Lower lobe of right lung (tissue), 2 donors: ENCODE results near the gene CERS3. TPM values are rescaled to one million over a fixed set of nuclear protein-coding genes. Genes with fewer than 3 reads are reported as not detected.

Experiments
- ATAC-seq, 2 donors: fragments of 200-7000 bp; cut with Tn5 transposase; one replicate each; pipeline ENCODE4 v1.9.1; 2020 to 2022; ENCODE audit warnings: mild to moderate bottlenecking in 2 of 2, moderate library complexity in 2 of 2
- DNase-seq: peaks from one replicate; pipeline ENCODE4 v3.0.0-alpha.2; 2020
- H3K27ac ChIP-seq: fragments of 200-600 bp; one replicate; pipeline ENCODE4 v1.8.0; 2022
- H3K27me3 ChIP-seq: fragments of 200-600 bp; one replicate; pipeline ENCODE4 v1.8.0; 2022; ENCODE audit warnings: low read depth
- H3K36me3 ChIP-seq: fragments of 200-600 bp; one replicate; pipeline ENCODE4 v1.8.0; 2022; ENCODE audit warnings: mild to moderate bottlenecking
- H3K4me1 ChIP-seq: fragments of 200-600 bp; one replicate; pipeline ENCODE4 v1.8.0; 2022
- H3K4me3 ChIP-seq: fragments of 200-600 bp; one replicate; pipeline ENCODE4 v1.8.0; 2022; ENCODE audit warnings: mild to moderate bottlenecking
- H3K9me3 ChIP-seq: fragments of 200-600 bp; one replicate; pipeline ENCODE4 v1.8.0; 2022
- CTCF ChIP-seq: fragments of 200-600 bp; IDR thresholded peaks from one replicate; pipeline ENCODE4 v1.8.0; 2022; ENCODE audit warnings: antibody characterized with exemption, mild to moderate bottlenecking
- intact Hi-C: fragments of 100-400 bp; cut with DNase I; formaldehyde crosslinking; loops from one replicate; pipeline ENCODE4 v1.11.0; 2022
- total RNA-seq: library from RNA; stranded (reverse); fragmentation: NEBNext Ultra II Directional; extraction: Animal tissue kit (Norgen Biotek cat#: 25700); gene quantifications from one replicate; pipeline ENCODE4 v1.2.1, GENCODE V29; 2021
- donor health status: DM: no; HTN: yes; CAD: no; lungs with severe emphysema.

CERS3 gene
- total RNA-seq, 1 donor from 2014 or later: not detected

GRCh38 chr15:100531823-100532327, 3.1 kb upstream of the CERS3 start:
- Histone ChIP-seq H3K4me3 (no peak overlapping the region), H3K4me1 (no peaks in the 10 kb centered on the region), H3K27me3 (no peaks in the 10 kb centered on the region), H3K9me3 (no peaks in the 10 kb centered on the region), H3K36me3 (no peaks in the 10 kb centered on the region), H3K27ac (no peak overlapping the region)
- TF ChIP-seq CTCF: no peak
- intact Hi-C loops: no loop called here
- ATAC-seq: no peak
- no peak for DNase-seq

- Histone ChIP-seq H3K36me3 (no peaks in the 10 kb centered on the region), H3K4me1 (no peaks in the 10 kb centered on the region), H3K9me3 (no peaks in the 10 kb centered on the region), H3K27ac (no peak overlapping the region), H3K27me3 (no peaks in the 10 kb centered on the region), H3K4me3 (no peak overlapping the region)
- DNase-seq (no peak), ATAC-seq (no peak)
- TF ChIP-seq CTCF: no peak
- intact Hi-C loops: no loop called here
Observed at GRCh38 chr15:100531204-100531603, 2.5 kb upstream of the CERS3 start.

- Histone ChIP-seq H3K4me1 (no peaks in the 10 kb centered on the region), H3K27ac (no peak overlapping the region), H3K36me3 (no peaks in the 10 kb centered on the region), H3K4me3 (no peak overlapping the region), H3K9me3 (no peaks in the 10 kb centered on the region), H3K27me3 (no peaks in the 10 kb centered on the region)
- ATAC-seq (no peak), DNase-seq (no peak)
- intact Hi-C loops: no loop called here
- TF ChIP-seq CTCF: no peak
Observed at GRCh38 chr15:100529556-100529955, 806 bp upstream of the CERS3 start.

- Histone ChIP-seq H3K4me3 (no peak overlapping the region), H3K27me3 (no peaks in the 10 kb centered on the region), H3K4me1 (no peaks in the 10 kb centered on the region), H3K27ac (no peak overlapping the region), H3K36me3 (no peaks in the 10 kb centered on the region), H3K9me3 (no peaks in the 10 kb centered on the region)
- intact Hi-C loops: no loop called here
- ATAC-seq (peak; percentile 33 to 51), DNase-seq (no peak)
- TF ChIP-seq CTCF: no peak
Observed at GRCh38 chr15:100526027-100526481, 2.7 kb downstream of the CERS3 start.

GRCh38 chr15:100525436-100525835, 3.3 kb downstream of the CERS3 start:
- H3K4me3 ChIP-seq: no peak overlapping the region
- no peaks in the 10 kb centered on the region for H3K27me3 ChIP-seq
- intact Hi-C loops: no loop called here
- H3K27ac ChIP-seq: no peak overlapping the region
- TF ChIP-seq CTCF: no peak
- no peaks in the 10 kb centered on the region for H3K4me1 ChIP-seq
- no peaks in the 10 kb centered on the region for H3K9me3 ChIP-seq
- DNase-seq (no peak), ATAC-seq (no peak)
- no peaks in the 10 kb centered on the region for H3K36me3 ChIP-seq

GRCh38 chr15:100524326-100524725, 4.4 kb downstream of the CERS3 start:
- Histone ChIP-seq H3K9me3 (no peaks in the 10 kb centered on the region), H3K4me1 (no peaks in the 10 kb centered on the region), H3K4me3 (no peak overlapping the region), H3K36me3 (no peaks in the 10 kb centered on the region), H3K27ac (no peak overlapping the region), H3K27me3 (no peaks in the 10 kb centered on the region)
- intact Hi-C loops: no loop called here
- no peak for TF ChIP-seq CTCF
- no peak for DNase-seq
- ATAC-seq: no peak
